Uterus (tissue), 2 donors: Measurements from ENCODE around the gene ZC3H12D.

ENCODE experiments used
- CTCF ChIP-seq, 4 experiments: fragments of 200-600 bp in 2 of 4; fragments of 450-650 bp in 2 of 4; sonication (generic) in 2 of 4; IDR thresholded peaks; one replicate each; pipeline ENCODE4 v1.5.1; 2016 to 2019; ENCODE audit warnings: antibody characterized with exemption in 4 of 4, mild to moderate bottlenecking in 2 of 4, moderate library complexity in 1 of 4
- POLR2A ChIP-seq, 2 donors: fragments of 450-650 bp; IDR thresholded peaks; one replicate each; pipeline ENCODE4 v1.6.1; 2016; ENCODE audit warnings: antibody characterized with exemption in 2 of 2, mild to moderate bottlenecking in 1 of 2, moderate library complexity in 1 of 2

- TF ChIP-seq CTCF (IDR thresholded peaks at IDR 0.05): no peak
- no peak for TF ChIP-seq POLR2A (IDR thresholded peaks at IDR 0.05)
Measured at GRCh38 chr6:149459761-149460160, 25.1 kb downstream of the ZC3H12D start.
